Activated naive CD4-positive, alpha-beta T cell treated with anti-CD3 and anti-CD28 coated beads, Interleukin-2, amount 10 ng/mL, durations not matched to agents 7 days and 5 days (primary cell): ENCODE data around the gene PTMA.

Experiments used
- CTCF ChIA-PET: fragments of 350-600 bp; sonication (Branson Sonifier 250); formaldehyde crosslinking; loops from one replicate; lab custom pipeline; 2021; ENCODE audit warnings: antibody characterized with exemption; lab: Charles Lee
- DNase-seq: peaks from one replicate; pipeline ENCODE4 v3.0.0-alpha.2; 2020
- H3K27ac Mint-ChIP-seq: one replicate; pipeline ENCODE4 v1.8.0; 2021; ENCODE audit warnings: mild to moderate bottlenecking, moderate library complexity, mixed read lengths
- H3K27me3 Mint-ChIP-seq: one replicate; pipeline ENCODE4 v1.8.0; 2021; ENCODE audit warnings: mild to moderate bottlenecking, mixed read lengths
- H3K36me3 Mint-ChIP-seq: one replicate; pipeline ENCODE4 v1.8.0; 2021; ENCODE audit warnings: mixed read lengths
- H3K4me1 Mint-ChIP-seq: one replicate; pipeline ENCODE4 v1.8.0; 2021; ENCODE audit warnings: mixed read lengths
- H3K4me3 Mint-ChIP-seq: one replicate; pipeline ENCODE4 v1.8.0; 2021; ENCODE audit warnings: mild to moderate bottlenecking, moderate library complexity, mixed read lengths
- H3K9me3 Mint-ChIP-seq: one replicate; pipeline ENCODE4 v1.8.0; 2021; ENCODE audit warnings: mixed read lengths

Gene PTMA

DNA sequence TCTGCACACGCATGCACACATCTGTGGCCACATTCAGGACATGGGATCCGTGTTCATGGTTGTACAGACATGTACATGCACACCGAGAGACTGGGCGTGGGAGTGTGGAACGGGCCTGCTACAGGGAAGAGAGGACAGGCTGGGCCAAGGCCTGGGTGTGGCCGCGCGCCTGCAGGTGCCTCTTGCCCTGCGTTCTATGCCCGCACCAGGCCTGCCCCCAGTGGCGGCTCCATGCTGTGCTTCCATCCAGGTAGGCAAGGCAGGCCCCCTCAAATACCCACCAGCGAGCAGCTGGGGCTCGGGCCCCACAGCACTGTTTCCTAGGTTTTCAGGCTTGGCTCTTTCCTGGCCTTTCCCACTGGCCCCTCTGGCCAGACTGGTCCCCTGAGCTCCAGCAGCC is 15.5 kb upstream of the PTMA start:
- no peak overlapping the region for H3K4me3 Mint-ChIP-seq
- H3K27ac Mint-ChIP-seq: no peak overlapping the region
- H3K36me3 Mint-ChIP-seq: no peaks in the 10 kb centered on the region

DNA sequence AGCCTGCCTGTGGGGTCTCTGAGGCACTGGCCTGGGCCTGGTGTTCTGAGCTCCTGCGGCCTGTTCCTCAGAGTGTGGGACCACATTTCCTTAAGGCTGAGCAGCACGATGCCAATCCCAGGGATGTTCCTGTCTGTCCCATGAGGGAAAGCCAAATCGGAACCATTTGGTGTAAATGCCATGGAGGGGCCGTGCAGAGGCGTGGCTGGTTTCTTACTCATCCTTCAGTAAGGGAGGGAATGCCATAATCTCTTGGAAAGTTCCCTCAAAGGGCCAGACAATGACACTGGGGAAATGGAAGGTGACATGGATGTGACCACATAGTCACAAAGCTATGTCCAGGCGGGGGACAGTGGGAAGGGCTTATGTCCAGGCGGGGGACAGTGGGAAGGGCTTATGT is 14.4 kb upstream of the PTMA start:
- no peaks in the 10 kb centered on the region for H3K9me3 Mint-ChIP-seq
- no peaks in the 10 kb centered on the region for H3K4me1 Mint-ChIP-seq
- DNase-seq: no peak
- no peaks in the 10 kb centered on the region for H3K36me3 Mint-ChIP-seq
- H3K27ac Mint-ChIP-seq: no peak overlapping the region
- H3K4me3 Mint-ChIP-seq: no peak overlapping the region
- peaks cover 52% of the 10 kb centered on the region for H3K27me3 Mint-ChIP-seq
- CTCF ChIA-PET: interaction anchor here (1.2 to 3.6 kb wide), 3 partner anchors 12 to 22 kb away, joined by 7 to 14 read pairs (median 8); no protein-coding TSS in a partner anchor

More for the DNA sequence above, 15.5 kb upstream of the PTMA start:
- Mint-ChIP-seq H3K4me1 (peaks cover under 1% of the 10 kb centered on the region), H3K9me3 (no peaks in the 10 kb centered on the region), H3K27me3 (peaks cover 52% of the 10 kb centered on the region)
- CTCF ChIA-PET: interaction anchor here (1.0 to 3.6 kb wide), 3 partner anchors 15 to 91 kb away, joined by 4 to 14 read pairs (median 8); no protein-coding TSS in a partner anchor
- no peak for DNase-seq

DNA sequence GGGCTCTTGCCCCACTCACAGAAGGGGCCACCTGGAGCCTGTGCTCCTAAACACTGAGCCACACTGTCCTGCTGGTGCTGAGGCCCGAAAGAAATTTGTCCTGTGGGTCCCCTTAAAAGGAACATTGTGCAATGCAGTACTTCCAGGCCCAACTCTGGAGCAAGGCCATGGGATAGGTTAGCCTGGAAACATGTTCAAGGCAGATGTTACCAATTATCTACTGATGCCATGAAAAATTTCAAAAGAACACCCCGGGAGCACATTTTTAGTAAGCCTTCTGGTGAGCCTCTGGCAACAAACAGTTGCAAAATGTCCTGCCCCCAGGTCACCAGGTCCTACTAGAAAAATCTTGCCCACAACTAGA is 12.3 kb upstream of the PTMA start:
- no peaks in the 10 kb centered on the region for H3K9me3 Mint-ChIP-seq
- H3K4me1 Mint-ChIP-seq: no peaks in the 10 kb centered on the region
- H3K4me3 Mint-ChIP-seq: no peak overlapping the region
- CTCF ChIA-PET: interaction anchor here (1.3 to 3.6 kb wide), 4 partner anchors 8 to 84 kb away, joined by 3 to 14 read pairs (median 9); no protein-coding TSS in a partner anchor
- no peak overlapping the region for H3K27ac Mint-ChIP-seq
- H3K27me3 Mint-ChIP-seq: peaks cover 50% of the 10 kb centered on the region
- DNase-seq: no peak
- H3K36me3 Mint-ChIP-seq: no peaks in the 10 kb centered on the region

DNA sequence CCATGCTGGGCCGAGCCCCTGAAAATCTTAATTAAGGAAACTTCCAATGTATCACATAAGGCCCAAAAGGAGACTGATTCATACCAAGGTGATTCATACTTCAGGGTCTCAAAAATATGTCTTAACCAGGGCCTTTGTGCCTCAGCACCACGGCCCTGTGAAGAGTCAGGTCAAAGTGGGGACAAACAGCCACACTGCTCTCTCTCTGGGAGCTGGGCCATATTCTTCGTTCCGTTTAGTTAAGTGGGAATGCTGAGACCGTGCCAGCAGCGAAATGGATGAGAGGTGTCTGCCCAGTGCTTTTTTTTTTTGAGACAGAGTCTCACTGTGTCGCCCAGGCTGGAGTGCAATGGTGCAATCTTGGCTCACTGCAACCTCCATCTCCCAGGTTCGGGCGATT is 9.3 kb upstream of the PTMA start:
- CTCF ChIA-PET: interaction anchor here (0.6 to 6.4 kb wide), 2 partner anchors 23 to 32 kb away, joined by 4 to 40 read pairs; no protein-coding TSS in a partner anchor
- H3K9me3 Mint-ChIP-seq: no peaks in the 10 kb centered on the region
- no peaks in the 10 kb centered on the region for H3K36me3 Mint-ChIP-seq
- no peak for DNase-seq
- peaks cover 38% of the 10 kb centered on the region for H3K27me3 Mint-ChIP-seq
- H3K4me3 Mint-ChIP-seq: no peak overlapping the region
- H3K27ac Mint-ChIP-seq: no peak overlapping the region
- peaks cover under 1% of the 10 kb centered on the region for H3K4me1 Mint-ChIP-seq

DNA sequence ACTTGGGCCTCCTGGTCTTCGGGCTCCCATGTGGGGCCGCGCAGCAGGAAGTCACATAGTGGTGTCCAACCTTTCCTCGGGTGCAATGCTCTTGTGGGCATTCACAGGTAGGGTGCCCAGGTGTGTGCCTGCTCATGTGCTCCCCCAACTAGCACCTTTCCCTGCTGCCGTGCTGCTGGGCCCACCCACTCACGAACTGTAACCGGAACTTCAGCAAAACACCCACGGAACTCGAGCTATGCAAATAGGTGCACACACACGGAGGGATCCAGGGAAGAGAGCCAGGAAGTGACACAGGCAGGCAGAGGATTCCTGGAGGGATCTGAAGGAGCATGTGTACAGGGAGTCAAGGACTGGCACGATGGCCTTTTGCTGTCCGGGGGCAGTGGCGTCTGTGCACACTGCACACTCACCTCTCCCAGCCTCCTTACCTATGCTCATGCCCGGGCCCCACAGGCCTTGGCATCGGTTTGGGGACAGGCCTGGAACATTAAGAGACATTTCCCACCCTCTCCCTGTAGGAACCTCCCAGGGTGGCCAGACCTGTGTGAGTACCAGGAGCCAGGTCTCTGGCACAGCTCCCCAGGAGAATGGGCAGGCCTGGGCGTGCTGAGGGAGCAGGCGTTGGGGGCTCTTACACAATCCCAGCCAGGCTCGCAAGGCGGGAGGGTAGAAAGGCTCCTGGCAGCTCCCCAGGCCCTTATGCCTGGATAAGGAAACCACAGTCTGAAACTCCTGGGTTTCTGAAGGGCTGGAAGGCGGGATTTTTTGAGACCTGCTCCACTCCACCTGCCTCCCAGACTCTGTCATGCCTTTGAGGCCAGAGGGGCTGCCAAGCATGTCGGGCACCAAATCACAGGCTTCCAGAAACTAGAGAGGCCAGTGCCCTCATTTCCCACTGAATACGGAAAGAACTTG is 6.6 kb upstream of the PTMA start:
- DNase-seq: no peak
- H3K27me3 Mint-ChIP-seq: peaks cover 27% of the 10 kb centered on the region
- H3K36me3 Mint-ChIP-seq: no peaks in the 10 kb centered on the region
- no peak overlapping the region for H3K4me3 Mint-ChIP-seq
- no peaks in the 10 kb centered on the region for H3K9me3 Mint-ChIP-seq
- H3K27ac Mint-ChIP-seq: no peak overlapping the region
- CTCF ChIA-PET: interaction anchor here (1.8 to 6.4 kb wide), 4 partner anchors 13 to 26 kb away, joined by 4 to 40 read pairs (median 19); no protein-coding TSS in a partner anchor
- H3K4me1 Mint-ChIP-seq: peaks cover 16% of the 10 kb centered on the region

DNA sequence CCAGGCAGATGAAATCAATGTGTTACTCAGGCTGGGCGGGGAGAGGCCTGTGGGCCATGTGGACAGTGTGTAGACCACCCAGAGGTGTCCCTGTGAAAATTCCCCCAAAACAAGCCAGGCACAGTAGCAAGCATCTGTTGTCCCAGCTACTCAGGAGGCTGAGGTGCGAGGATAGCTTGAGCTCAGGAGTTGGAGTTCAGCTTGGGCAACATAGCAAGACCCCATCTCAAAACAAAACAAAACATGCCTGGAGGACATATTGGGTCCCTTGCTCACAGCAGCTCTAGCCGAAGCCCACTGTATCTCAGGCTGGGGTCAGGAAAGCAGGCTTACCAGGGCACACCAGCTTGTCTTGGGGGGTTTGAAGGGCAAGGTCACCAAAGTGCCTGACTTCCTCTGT is 4.3 kb upstream of the PTMA start:
- peaks cover 2% of the 10 kb centered on the region for H3K36me3 Mint-ChIP-seq
- H3K4me3 Mint-ChIP-seq: peak overlapping the region; percentile 27
- H3K4me1 Mint-ChIP-seq: peaks cover 21% of the 10 kb centered on the region

DNA sequence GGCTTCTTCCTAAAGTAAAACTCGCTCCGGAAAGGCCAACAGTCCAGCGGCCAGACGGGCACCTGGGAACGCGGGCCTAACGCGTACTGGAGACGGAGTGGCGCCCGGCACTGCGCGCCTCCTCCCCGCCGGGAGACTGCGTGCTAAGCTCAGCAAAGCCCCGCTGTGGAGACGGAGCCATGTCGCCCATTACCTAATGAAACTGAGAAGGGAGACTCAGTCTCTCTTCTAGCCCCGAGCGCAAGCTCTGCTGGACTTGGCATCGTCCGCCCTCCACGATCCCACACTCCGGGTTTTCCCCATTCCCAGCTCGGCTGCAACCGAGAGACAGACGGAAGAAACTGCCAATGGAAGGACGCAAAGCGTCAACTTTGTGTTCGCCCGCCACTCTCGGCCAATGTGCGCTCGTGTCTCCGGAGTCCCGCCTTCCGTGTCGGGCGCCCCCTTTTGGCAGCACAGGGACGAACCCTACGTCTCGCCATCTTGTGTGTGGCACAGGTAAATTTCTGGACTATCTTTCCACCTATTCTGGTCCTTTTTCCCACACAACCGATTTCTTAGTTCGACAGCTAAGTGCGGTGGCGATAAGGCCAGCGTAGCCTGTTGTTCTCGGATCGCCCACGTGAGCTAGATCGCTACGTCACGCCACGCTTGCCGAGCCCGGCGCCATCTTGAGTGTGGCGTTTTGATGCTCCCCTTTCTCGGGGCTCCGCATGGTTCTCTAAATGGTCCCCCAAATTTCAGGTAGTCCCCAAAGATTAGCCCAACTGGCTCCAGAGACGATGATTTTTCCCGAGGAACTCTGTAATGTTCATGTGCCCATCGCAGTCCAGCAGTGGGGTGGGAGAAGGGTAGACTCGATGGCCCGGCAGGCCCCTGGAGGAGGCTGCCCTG is 1.3 kb upstream of the PTMA start:
- peak overlapping the region; percentile 93 for H3K4me3 Mint-ChIP-seq
- CTCF ChIA-PET: interaction anchor here (0.8 to 4.1 kb wide), 11 partner anchors 10 to 654 kb away, joined by 3 to 32 read pairs (median 4); no protein-coding TSS in a partner anchor

More for the DNA sequence above, 4.3 kb upstream of the PTMA start:
- no peak for DNase-seq
- Mint-ChIP-seq H3K27me3 (peaks cover 21% of the 10 kb centered on the region), H3K9me3 (no peaks in the 10 kb centered on the region), H3K27ac (no peak overlapping the region)
- CTCF ChIA-PET: interaction anchor here (1.0 to 6.4 kb wide), 3 partner anchors 11 to 92 kb away, joined by 3 to 40 read pairs (median 28); no protein-coding TSS in a partner anchor

DNA sequence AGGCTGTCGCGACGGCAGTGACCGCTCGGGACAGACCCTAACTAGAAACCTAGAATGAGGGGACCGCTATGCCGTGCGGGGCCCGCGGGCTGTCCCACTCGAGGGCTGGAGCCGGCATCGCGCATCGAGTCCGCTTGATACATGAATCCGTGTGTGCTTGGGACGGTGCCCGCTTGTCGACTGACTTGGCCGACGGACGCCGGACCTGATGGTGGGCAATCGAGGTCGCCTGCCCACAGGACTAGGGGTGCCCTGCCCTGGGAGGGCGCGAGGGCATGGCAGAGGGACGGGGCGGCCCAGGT is 749 bp upstream of the PTMA start:
- Mint-ChIP-seq H3K4me1 (peaks cover 36% of the 10 kb centered on the region), H3K27me3 (peaks cover 5% of the 10 kb centered on the region), H3K36me3 (peaks cover 28% of the 10 kb centered on the region), H3K27ac (peak overlapping the region; percentile 100), H3K4me3 (peak overlapping the region; percentile 93), H3K9me3 (no peaks in the 10 kb centered on the region)
- CTCF ChIA-PET: interaction anchor here (1.2 to 4.1 kb wide), 5 partner anchors 14 to 95 kb away, joined by 3 to 32 read pairs (median 5); no protein-coding TSS in a partner anchor
- DNase-seq: no peak

More for the DNA sequence above, 1.3 kb upstream of the PTMA start:
- Mint-ChIP-seq H3K4me1 (peaks cover 30% of the 10 kb centered on the region), H3K27me3 (peaks cover 6% of the 10 kb centered on the region), H3K36me3 (peaks cover 22% of the 10 kb centered on the region), H3K9me3 (no peaks in the 10 kb centered on the region), H3K27ac (peak overlapping the region; percentile 100)
- DNase-seq: peak; percentile 98

DNA sequence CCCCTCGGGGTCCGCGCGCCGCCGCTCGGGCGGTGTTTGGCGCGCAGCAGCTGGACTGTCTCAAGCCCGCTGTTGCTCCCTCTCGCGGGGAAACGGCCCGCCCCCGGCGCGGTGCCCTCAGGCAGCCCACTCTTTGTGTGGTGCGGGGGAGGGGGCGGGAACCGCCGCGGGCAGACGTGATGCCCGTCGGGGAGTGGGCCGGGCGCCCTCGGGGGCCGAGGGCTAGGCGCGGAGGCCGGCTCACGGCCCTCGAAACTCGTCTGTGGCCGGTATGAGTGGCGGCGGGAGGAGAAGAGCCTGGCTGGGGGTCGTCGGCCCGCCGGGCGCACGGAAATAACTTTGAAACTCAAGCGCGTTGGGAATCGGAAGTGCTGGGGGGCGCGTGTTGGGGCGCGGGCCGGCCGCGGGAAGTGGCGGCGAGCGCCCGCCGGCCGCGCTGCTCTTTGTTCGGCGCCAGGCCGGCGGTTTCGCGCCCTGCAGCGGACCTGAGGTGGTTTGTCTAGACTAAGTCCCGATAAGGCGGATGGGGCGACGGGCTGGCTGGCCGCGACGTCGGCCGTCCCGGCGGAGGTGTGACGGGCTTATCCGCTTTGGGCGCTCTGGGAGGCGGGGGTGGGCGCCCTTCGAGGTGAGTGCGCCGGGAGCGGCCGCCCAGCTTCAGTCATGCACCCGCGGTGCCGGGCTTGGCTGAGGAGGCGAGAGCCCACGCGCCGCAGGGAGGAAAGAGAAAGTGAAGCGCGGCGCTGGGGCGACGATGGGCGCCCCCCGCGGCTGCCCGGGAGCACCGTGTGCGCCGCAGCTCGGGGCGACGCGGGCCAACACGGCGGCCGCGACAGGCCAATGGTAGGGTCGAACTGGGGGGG is 679 bp downstream of the PTMA start:
- peak; percentile 65 for DNase-seq
- peaks cover 38% of the 10 kb centered on the region for H3K36me3 Mint-ChIP-seq
- H3K9me3 Mint-ChIP-seq: no peaks in the 10 kb centered on the region
- CTCF ChIA-PET: interaction anchor here (1.7 to 4.1 kb wide), 4 partner anchors 22 to 96 kb away, joined by 4 to 32 read pairs (median 17); no protein-coding TSS in a partner anchor
- peaks cover 48% of the 10 kb centered on the region for H3K4me1 Mint-ChIP-seq
- H3K27ac Mint-ChIP-seq: peak overlapping the region; percentile 100
- peak overlapping the region; percentile 99 for H3K4me3 Mint-ChIP-seq
- H3K27me3 Mint-ChIP-seq: peaks cover 5% of the 10 kb centered on the region

DNA sequence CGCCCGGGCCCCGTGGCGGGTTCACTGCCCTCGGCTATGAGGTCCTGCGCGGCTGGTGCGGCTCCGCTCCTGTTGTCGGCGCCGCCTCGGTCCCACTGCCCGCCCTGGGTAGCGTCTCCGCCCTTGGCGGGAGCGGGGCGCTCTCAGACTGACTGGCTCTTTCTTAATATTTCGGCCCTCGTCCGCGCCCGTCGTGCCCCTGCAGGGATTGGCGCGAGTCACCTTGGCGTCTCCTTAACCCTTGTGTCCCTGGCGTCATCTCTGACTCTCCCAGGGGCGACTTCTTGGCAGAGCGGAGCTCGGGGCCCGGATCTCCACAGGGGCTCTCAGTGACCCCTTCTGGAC is 1.3 kb downstream of the PTMA start:
- Mint-ChIP-seq H3K4me3 (peak overlapping the region; percentile 99), H3K27me3 (peaks cover 5% of the 10 kb centered on the region), H3K4me1 (peaks cover 45% of the 10 kb centered on the region), H3K9me3 (no peaks in the 10 kb centered on the region), H3K27ac (peak overlapping the region; percentile 95), H3K36me3 (peaks cover 41% of the 10 kb centered on the region)
- peak; percentile 53 for DNase-seq
- CTCF ChIA-PET: interaction anchor here (1.7 to 4.1 kb wide), 3 partner anchors 22 to 97 kb away, joined by 4 to 32 read pairs (median 6); no protein-coding TSS in a partner anchor

DNA sequence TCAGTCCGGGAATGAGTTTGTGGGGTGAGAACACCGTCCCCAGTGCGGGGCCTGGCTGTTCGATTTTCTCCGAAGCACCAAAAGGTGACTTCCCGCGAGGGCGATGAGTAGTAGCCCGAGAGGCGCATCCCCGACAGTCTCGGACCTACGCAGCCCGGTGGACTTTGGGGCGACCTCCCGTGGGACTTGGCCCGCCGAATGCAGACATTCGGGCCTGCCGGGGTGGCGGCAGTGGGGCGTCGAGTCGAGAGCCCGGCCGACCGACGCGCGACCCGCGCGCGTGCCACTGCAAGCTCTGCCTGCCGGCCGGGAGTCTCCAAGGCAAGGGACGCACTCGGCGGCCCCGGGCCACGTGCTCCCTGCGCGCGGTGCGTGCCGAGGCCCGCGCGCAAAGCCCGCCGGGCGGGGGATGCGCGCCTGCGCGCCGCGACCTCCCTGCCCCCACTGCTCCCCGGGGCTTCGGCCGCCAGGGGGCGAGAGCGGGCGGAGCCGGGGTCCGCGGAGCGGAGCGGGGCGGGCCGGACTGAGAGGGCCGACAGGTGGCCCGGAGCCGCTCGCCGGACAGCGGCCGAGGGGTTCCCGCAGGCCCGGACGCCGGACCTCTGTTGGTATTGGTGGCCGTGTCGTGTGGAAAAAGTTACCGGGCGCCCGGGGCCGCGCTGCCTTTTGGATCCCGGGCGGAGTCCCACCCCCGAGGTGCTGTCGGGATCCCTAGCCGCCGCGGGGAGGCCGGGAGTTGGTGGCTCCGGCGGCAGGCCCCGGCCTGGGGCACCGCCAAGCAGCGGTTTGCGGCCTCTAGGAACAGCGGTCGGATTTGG is 1.9 kb downstream of the PTMA start:
- peaks cover 5% of the 10 kb centered on the region for H3K27me3 Mint-ChIP-seq
- H3K4me1 Mint-ChIP-seq: peaks cover 45% of the 10 kb centered on the region
- peaks cover 42% of the 10 kb centered on the region for H3K36me3 Mint-ChIP-seq
- peak overlapping the region; percentile 99 for H3K4me3 Mint-ChIP-seq
- CTCF ChIA-PET: interaction anchor here (1.7 to 4.1 kb wide), 2 partner anchors 33 to 97 kb away, joined by 6 to 32 read pairs; no protein-coding TSS in a partner anchor
- peak; percentile 86 for DNase-seq
- H3K9me3 Mint-ChIP-seq: no peaks in the 10 kb centered on the region
- peak overlapping the region; percentile 95 for H3K27ac Mint-ChIP-seq
